Smooth muscle cell (in vitro differentiated cells): ENCODE results near the gene PABPC1L. TPM values are rescaled to one million over a fixed set of nuclear protein-coding genes. Genes with fewer than 3 reads are reported as not detected.
"Not testable (repeated sequence)": the region's sequence is repeated elsewhere in the genome, so short reads cannot be mapped to it uniquely, and the experiment has no call there.

Source experiments
- DNase-seq: peaks from one replicate; lab custom pipeline; 2025; ENCODE audit not compliant: unreplicated experiment; lab: John Stamatoyannopoulos, UW
- H2AFZ ChIP-seq: fragments of 200-600 bp; sonication (generic); 2 replicates; pipeline ENCODE4 v1.6.0; 2016; ENCODE audit warnings: antibody characterized with exemption, low read depth, mild to moderate bottlenecking
- H3F3A ChIP-seq: fragments of 200-600 bp; sonication (generic); 2 replicates; pipeline ENCODE4 v1.6.0; 2017; ENCODE audit warnings: antibody characterized with exemption, low read depth
- H3K27ac ChIP-seq: fragments of 200-600 bp; sonication (generic); 2 replicates; pipeline ENCODE4 v1.5.1; 2016; ENCODE audit warnings: low read depth, mild to moderate bottlenecking
- H3K27me3 ChIP-seq: fragments of 200-600 bp; sonication (generic); 2 replicates; pipeline ENCODE4 v1.6.1; 2016; ENCODE audit warnings: low read depth, mild to moderate bottlenecking
- H3K36me3 ChIP-seq: fragments of 200-600 bp; sonication (generic); 2 replicates; pipeline ENCODE4 v1.5.1; 2016; ENCODE audit warnings: low read depth
- H3K4me1 ChIP-seq: fragments of 200-600 bp; sonication (generic); 2 replicates; pipeline ENCODE4 v1.5.1; 2016; ENCODE audit warnings: low read depth
- H3K4me2 ChIP-seq: fragments of 200-600 bp; sonication (generic); 2 replicates; pipeline ENCODE4 v1.6.0; 2016; ENCODE audit warnings: mild to moderate bottlenecking
- H3K4me3 ChIP-seq: fragments of 200-600 bp; sonication (generic); 2 replicates; pipeline ENCODE4 v1.5.1; 2016; ENCODE audit warnings: mild to moderate bottlenecking
- H3K79me2 ChIP-seq: fragments of 200-600 bp; sonication (generic); 2 replicates; pipeline ENCODE4 v1.6.0; 2016; ENCODE audit warnings: low read depth, mild to moderate bottlenecking
- H3K9ac ChIP-seq: fragments of 200-600 bp; sonication (generic); 2 replicates; pipeline ENCODE4 v1.6.0; 2016; ENCODE audit warnings: low read depth
- H3K9me3 ChIP-seq: fragments of 200-600 bp; sonication (generic); replicated peaks from 2 replicates; pipeline ENCODE4 v1.5.1; 2016; ENCODE audit warnings: low read depth
- H4K20me1 ChIP-seq: fragments of 200-600 bp; sonication (generic); 2 replicates; pipeline ENCODE4 v1.6.0; 2016; ENCODE audit warnings: low read depth
- CTCF ChIP-seq: fragments of 200-600 bp; sonication (generic); IDR thresholded peaks from 2 replicates; pipeline ENCODE4 v1.5.1; 2017; ENCODE audit warnings: borderline replicate concordance, mild to moderate bottlenecking, antibody characterized with exemption; ENCODE audit not compliant: insufficient read depth, poor library complexity, severe bottlenecking
- WGBS: methylation state at CpG from one replicate; pipeline ENCODE4 v1.1.7; 2016; ENCODE audit warnings: low lambda C conversion rate; 5-methylcytosine and 5-hydroxymethylcytosine counted together
- polyA plus RNA-seq: library from polyadenylated mRNA; unstranded; fragments of >200 nt; fragmentation: Nextera tagmentation; extraction: Ambion mirVana; gene quantifications from 2 replicates; pipeline ENCODE4 v1.2.1, GENCODE V29; 2016
- total RNA-seq: library from RNA; depleted of rRNA; stranded (reverse); fragments of >200 nt; gene quantifications from 2 replicates; pipeline ENCODE4 v1.2.3, GENCODE V29; 2014

The PABPC1L gene
- total and polyA plus RNA-seq, 2 experiments from 2014 or later, result 8.9 to 12.3 TPM

DNA sequence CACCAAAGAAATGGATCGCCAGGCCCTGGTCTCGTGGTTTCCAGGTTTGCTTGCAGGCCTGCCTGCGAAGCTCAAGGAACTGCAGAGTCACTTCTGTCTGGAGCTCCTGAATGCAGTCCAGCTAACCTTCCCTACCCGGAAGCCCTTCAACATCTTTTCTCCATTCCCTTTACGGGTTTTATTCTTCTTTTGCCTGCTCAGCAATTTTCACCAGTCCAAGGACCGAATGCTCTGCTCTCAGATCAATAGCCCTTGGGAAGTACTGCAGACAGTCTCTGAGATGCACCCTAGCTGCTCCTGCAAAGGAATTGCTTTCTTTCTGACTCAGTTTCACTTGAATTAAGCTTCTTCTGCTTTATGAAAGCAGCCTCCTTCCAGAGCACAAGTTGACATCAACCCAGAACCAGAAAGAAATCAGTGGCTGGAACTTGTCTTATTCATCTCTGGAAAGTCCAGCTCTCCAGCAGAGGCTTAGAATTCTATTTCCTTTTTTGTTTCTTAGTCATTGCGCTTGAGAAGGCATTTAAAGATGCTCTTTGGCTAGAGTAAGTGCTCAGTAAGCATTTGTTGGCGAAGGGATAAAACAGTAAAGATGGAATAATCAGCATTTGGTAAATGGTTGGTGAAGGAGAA lies 43.0 kb upstream of the PABPC1L start:
- H3K79me2 ChIP-seq, result no peaks in the 10 kb centered on the region
- H3K9me3 ChIP-seq, result no peaks in the 10 kb centered on the region
- no peaks in the 10 kb centered on the region for H3F3A ChIP-seq
- peak overlapping the region; percentile 17 for H2AFZ ChIP-seq
- no peak overlapping the region for H3K27ac ChIP-seq
- 79% methylated on average over 8 of the region's 8 CpGs for WGBS
- H3K4me2 ChIP-seq, result no peak overlapping the region
- no peaks in the 10 kb centered on the region for H3K27me3 ChIP-seq
- H3K4me1 ChIP-seq, result no peaks in the 10 kb centered on the region
- no peak overlapping the region for H3K9ac ChIP-seq
- TF ChIP-seq CTCF, result no peak
- no peaks in the 10 kb centered on the region for H3K36me3 ChIP-seq
- DNase-seq, result no peak
- no peak overlapping the region for H3K4me3 ChIP-seq
- no peaks in the 10 kb centered on the region for H4K20me1 ChIP-seq

DNA sequence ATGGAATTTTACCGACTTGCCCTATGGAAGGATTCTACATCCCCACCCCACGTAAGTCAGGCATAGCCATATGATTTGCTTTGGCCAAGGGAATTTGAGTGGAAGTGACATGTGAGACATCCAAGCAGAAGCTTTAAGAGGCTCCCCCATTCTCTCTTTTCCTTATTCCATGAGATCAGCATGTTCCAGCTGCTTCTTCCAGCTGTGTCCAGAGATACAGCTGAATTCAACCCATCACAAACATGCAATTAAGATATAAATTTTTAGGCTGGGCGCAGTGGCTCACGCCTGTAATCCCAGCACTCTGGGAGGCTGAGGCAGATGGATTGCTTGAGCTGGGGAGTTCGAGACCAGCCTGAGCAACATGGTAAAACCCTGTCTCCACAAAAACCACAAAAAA lies 40.4 kb upstream of the PABPC1L start:
- TF ChIP-seq CTCF, result no peak
- no peaks in the 10 kb centered on the region for H3K79me2 ChIP-seq
- H3K4me2 ChIP-seq, result no peak overlapping the region
- H4K20me1 ChIP-seq, result no peaks in the 10 kb centered on the region
- no peak overlapping the region for H2AFZ ChIP-seq
- H3K9ac ChIP-seq, result no peak overlapping the region
- no peak overlapping the region for H3K27ac ChIP-seq
- no peak overlapping the region for H3K4me3 ChIP-seq
- H3K9me3 ChIP-seq, result no peaks in the 10 kb centered on the region
- no peaks in the 10 kb centered on the region for H3K4me1 ChIP-seq
- H3F3A ChIP-seq, result no peaks in the 10 kb centered on the region
- WGBS, result 88% methylated on average over 5 of the region's 5 CpGs
- DNase-seq, result no peak
- H3K27me3 ChIP-seq, result no peaks in the 10 kb centered on the region
- no peaks in the 10 kb centered on the region for H3K36me3 ChIP-seq

DNA sequence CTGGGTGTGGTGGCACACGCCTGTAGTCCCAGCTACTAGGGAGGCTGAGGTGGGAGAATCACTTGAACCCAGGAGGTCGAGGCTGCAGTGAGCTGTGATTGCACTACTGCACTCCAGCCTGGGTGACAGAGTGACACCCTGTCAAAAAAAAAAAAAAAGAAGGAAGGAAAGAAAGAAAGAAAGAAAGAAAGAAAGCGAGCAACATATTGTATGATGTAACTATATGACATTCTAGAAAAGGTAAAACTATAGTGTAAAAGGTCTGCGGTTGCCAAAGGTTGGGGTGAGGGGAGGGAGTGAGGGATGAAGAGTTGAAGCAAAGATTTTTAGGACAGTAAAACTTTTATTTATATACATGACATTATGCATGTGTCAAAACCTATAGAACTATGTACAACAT lies 27.5 kb upstream of the PABPC1L start:
- H3K4me3 ChIP-seq, H3K27me3 ChIP-seq, DNase-seq, H3K36me3 ChIP-seq, H3K9me3 ChIP-seq, H3F3A ChIP-seq, H3K9ac ChIP-seq, H3K27ac ChIP-seq, H2AFZ ChIP-seq, H3K4me2 ChIP-seq: not testable (repeated sequence)
- Histone ChIP-seq H3K4me1 (peaks cover 14% of the 10 kb centered on the region), H3K79me2 (peaks cover 18% of the 10 kb centered on the region), H4K20me1 (peaks cover 14% of the 10 kb centered on the region)
- 89% methylated on average over 4 of the region's 4 CpGs for WGBS

GRCh38 chr20:44883214-44883902 lies 26.5 kb upstream of the PABPC1L start:
- no peaks in the 10 kb centered on the region for H3K9me3 ChIP-seq
- no peak overlapping the region for H3K27ac ChIP-seq
- 86% methylated on average over 7 of the region's 7 CpGs for WGBS
- H3K4me1 ChIP-seq, result peaks cover 18% of the 10 kb centered on the region
- no peak overlapping the region for H2AFZ ChIP-seq
- no peaks in the 10 kb centered on the region for H3F3A ChIP-seq
- no peak overlapping the region for H3K4me2 ChIP-seq
- H3K36me3 ChIP-seq, result no peaks in the 10 kb centered on the region
- H3K9ac ChIP-seq, result no peak overlapping the region
- H3K79me2 ChIP-seq, result peaks cover 28% of the 10 kb centered on the region
- DNase-seq, result no peak
- peaks cover 24% of the 10 kb centered on the region for H4K20me1 ChIP-seq
- no peak for TF ChIP-seq CTCF
- H3K4me3 ChIP-seq, result no peak overlapping the region
- H3K27me3 ChIP-seq, result no peaks in the 10 kb centered on the region
